PFSK-1 (cell line): ENCODE results near the gene GPM6B.

Experiments used
- POLR2AphosphoS5 ChIP-seq: IDR thresholded peaks from 2 replicates; pipeline ENCODE4 v1.6.1; 2012; ENCODE audit warnings: low read depth, mild to moderate bottlenecking, control low read depth, low read length, moderate library complexity
- TAF1 ChIP-seq: IDR thresholded peaks from 2 replicates; pipeline ENCODE4 v1.6.1; 2012; ENCODE audit warnings: low read length, control low read depth, borderline replicate concordance; ENCODE audit not compliant: insufficient read depth
- TF ChIP-seq, protein P1 (sequence below), 2 experiments: IDR thresholded peaks; 2 replicates each; pipeline versions ENCODE4 v1.6.1 to v1.8.0; 2011 to 2012; ENCODE audit warnings: low read depth in 2 of 2, low read length in 2 of 2, control low read depth in 1 of 2, inconsistent platforms in 1 of 2, mild to moderate bottlenecking in 1 of 2, moderate library complexity in 1 of 2; ENCODE audit not compliant: insufficient read depth in 1 of 2

DNA sequence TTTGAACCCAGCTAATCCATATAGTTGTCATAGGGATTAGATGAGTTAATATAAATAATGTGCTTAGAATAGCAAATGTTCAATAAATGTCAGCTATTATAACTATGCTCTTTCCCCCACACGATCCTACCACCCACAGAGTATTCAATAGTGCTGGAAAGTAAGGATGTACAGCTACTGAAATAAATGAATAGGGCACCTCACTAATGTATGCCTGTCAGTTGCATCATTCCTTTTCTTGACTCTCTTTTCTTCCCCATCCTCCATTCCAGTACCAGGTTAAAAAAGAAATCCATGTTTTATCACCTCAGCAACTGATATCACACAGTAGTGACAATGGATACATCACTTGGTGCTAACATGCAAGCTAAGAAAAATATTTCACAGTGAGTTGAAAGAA lies 42.8 kb upstream of the GPM6B start:
- TF ChIP-seq POLR2AphosphoS5 = no peak
- TF ChIP-seq TAF1 = no peak
- TF ChIP-seq, protein P1, sequence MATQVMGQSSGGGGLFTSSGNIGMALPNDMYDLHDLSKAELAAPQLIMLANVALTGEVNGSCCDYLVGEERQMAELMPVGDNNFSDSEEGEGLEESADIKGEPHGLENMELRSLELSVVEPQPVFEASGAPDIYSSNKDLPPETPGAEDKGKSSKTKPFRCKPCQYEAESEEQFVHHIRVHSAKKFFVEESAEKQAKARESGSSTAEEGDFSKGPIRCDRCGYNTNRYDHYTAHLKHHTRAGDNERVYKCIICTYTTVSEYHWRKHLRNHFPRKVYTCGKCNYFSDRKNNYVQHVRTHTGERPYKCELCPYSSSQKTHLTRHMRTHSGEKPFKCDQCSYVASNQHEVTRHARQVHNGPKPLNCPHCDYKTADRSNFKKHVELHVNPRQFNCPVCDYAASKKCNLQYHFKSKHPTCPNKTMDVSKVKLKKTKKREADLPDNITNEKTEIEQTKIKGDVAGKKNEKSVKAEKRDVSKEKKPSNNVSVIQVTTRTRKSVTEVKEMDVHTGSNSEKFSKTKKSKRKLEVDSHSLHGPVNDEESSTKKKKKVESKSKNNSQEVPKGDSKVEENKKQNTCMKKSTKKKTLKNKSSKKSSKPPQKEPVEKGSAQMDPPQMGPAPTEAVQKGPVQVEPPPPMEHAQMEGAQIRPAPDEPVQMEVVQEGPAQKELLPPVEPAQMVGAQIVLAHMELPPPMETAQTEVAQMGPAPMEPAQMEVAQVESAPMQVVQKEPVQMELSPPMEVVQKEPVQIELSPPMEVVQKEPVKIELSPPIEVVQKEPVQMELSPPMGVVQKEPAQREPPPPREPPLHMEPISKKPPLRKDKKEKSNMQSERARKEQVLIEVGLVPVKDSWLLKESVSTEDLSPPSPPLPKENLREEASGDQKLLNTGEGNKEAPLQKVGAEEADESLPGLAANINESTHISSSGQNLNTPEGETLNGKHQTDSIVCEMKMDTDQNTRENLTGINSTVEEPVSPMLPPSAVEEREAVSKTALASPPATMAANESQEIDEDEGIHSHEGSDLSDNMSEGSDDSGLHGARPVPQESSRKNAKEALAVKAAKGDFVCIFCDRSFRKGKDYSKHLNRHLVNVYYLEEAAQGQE (IDR thresholded peaks at IDR 0.05; ENCODE audit: insufficient read depth in 1 of 2, low read depth in 2 of 2, low read length in 2 of 2) = no peak
